ENCODE measurements around the gene SEC24A.

SEC24A gene

GRCh38 chr5:134637116-134637721, 11.4 kb upstream of the SEC24A start:
- Histone ChIP-seq H4K20me1 (ENCODE audit: insufficient read depth, low read length) (no peaks in the 10 kb centered on the region), H3K4me1 (ENCODE audit: low read length) (peaks cover 13% of the 10 kb centered on the region), H3K4me3 (ENCODE audit: low read length) (no peak overlapping the region), H2AFZ (ENCODE audit: low read depth, low read length) (no peak overlapping the region), H3K9ac (ENCODE audit: low read length) (no peak overlapping the region), H3K9me3 (ENCODE audit: insufficient read depth, low read length) (no peaks in the 10 kb centered on the region), H3K36me3 (replicated peaks; ENCODE audit: low read depth, low read length) (no peaks in the 10 kb centered on the region), H3K79me2 (ENCODE audit: low read length) (peaks cover 4% of the 10 kb centered on the region), H3K27ac (ENCODE audit: low read length) (no peak overlapping the region), H3K4me2 (ENCODE audit: low read length) (no peak overlapping the region), H3K27me3 (ENCODE audit: low read depth, low read length) (no peaks in the 10 kb centered on the region)
- TF ChIP-seq EZH2phosphoT487 (IDR thresholded peaks at IDR 0.05; ENCODE audit: low read depth), result no peak
- TF ChIP-seq, protein P1, sequence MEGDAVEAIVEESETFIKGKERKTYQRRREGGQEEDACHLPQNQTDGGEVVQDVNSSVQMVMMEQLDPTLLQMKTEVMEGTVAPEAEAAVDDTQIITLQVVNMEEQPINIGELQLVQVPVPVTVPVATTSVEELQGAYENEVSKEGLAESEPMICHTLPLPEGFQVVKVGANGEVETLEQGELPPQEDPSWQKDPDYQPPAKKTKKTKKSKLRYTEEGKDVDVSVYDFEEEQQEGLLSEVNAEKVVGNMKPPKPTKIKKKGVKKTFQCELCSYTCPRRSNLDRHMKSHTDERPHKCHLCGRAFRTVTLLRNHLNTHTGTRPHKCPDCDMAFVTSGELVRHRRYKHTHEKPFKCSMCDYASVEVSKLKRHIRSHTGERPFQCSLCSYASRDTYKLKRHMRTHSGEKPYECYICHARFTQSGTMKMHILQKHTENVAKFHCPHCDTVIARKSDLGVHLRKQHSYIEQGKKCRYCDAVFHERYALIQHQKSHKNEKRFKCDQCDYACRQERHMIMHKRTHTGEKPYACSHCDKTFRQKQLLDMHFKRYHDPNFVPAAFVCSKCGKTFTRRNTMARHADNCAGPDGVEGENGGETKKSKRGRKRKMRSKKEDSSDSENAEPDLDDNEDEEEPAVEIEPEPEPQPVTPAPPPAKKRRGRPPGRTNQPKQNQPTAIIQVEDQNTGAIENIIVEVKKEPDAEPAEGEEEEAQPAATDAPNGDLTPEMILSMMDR (IDR thresholded peaks at IDR 0.05; ENCODE audit: low read depth, low read length), result no peak

DNA sequence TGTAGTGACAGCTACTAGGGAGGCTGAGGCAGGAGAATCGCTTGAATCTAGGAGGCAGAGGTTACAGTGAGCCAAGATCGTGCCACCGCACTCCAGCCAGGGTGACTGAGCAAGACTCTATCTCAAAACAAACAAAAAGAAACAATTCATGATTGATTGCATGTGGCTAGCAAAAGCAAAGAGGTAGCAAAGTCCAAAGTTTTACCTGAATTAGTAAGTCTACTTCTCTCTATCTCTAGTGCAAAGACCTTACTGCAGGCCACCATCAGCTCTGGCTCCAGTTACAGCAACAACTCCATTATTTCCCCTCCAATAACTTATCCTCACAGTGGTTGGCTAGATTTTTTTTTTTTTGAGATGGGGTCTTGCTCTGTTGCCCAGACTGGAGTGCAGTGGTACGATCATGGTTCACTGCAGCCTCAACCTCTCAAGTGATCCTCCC, 9.8 kb upstream of the SEC24A start:
- Histone ChIP-seq H3K36me3 (replicated peaks; ENCODE audit: low read depth, low read length) (no peaks in the 10 kb centered on the region), H3K27me3 (ENCODE audit: low read depth, low read length) (no peaks in the 10 kb centered on the region), H2AFZ (ENCODE audit: low read depth, low read length) (no peak overlapping the region), H3K9me3 (ENCODE audit: insufficient read depth, low read length) (no peaks in the 10 kb centered on the region), H4K20me1 (ENCODE audit: insufficient read depth, low read length) (no peaks in the 10 kb centered on the region), H3K79me2 (ENCODE audit: low read length) (no peaks in the 10 kb centered on the region), H3K9ac (ENCODE audit: low read length) (no peak overlapping the region), H3K27ac (ENCODE audit: low read length) (no peak overlapping the region), H3K4me1 (ENCODE audit: low read length) (peaks cover 13% of the 10 kb centered on the region), H3K4me3 (ENCODE audit: low read length) (no peak overlapping the region), H3K4me2 (ENCODE audit: low read length) (no peak overlapping the region)
- TF ChIP-seq EZH2phosphoT487 (IDR thresholded peaks at IDR 0.05; ENCODE audit: low read depth), result no peak
- TF ChIP-seq, protein P1 (IDR thresholded peaks at IDR 0.05; ENCODE audit: low read depth, low read length), result no peak

GRCh38 chr5:134642931-134643530, 5.6 kb upstream of the SEC24A start:
- H3K9me3 ChIP-seq (ENCODE audit: insufficient read depth, low read length), result no peaks in the 10 kb centered on the region
- no peaks in the 10 kb centered on the region for H4K20me1 ChIP-seq (ENCODE audit: insufficient read depth, low read length)
- peaks cover 7% of the 10 kb centered on the region for H3K79me2 ChIP-seq (ENCODE audit: low read length)
- H2AFZ ChIP-seq (ENCODE audit: low read depth, low read length), result no peak overlapping the region
- H3K27me3 ChIP-seq (ENCODE audit: low read depth, low read length), result no peaks in the 10 kb centered on the region
- no peaks in the 10 kb centered on the region for H3K36me3 ChIP-seq (replicated peaks; ENCODE audit: low read depth, low read length)
- H3K27ac ChIP-seq (ENCODE audit: low read length), result no peak overlapping the region
- H3K4me3 ChIP-seq (ENCODE audit: low read length), result no peak overlapping the region
- no peak overlapping the region for H3K4me2 ChIP-seq (ENCODE audit: low read length)
- no peak overlapping the region for H3K9ac ChIP-seq (ENCODE audit: low read length)
- TF ChIP-seq, protein P1 (IDR thresholded peaks at IDR 0.05; ENCODE audit: low read depth, low read length), result no peak
- TF ChIP-seq EZH2phosphoT487 (IDR thresholded peaks at IDR 0.05; ENCODE audit: low read depth), result no peak
- H3K4me1 ChIP-seq (ENCODE audit: low read length), result peaks cover 8% of the 10 kb centered on the region

- Histone ChIP-seq H3K9ac (ENCODE audit: low read length) (peak overlapping the region; percentile 99), H4K20me1 (ENCODE audit: insufficient read depth, low read length) (peaks cover 8% of the 10 kb centered on the region), H3K4me3 (ENCODE audit: low read length) (peak overlapping the region; percentile 99), H3K4me1 (ENCODE audit: low read length) (peaks cover 13% of the 10 kb centered on the region), H3K79me2 (ENCODE audit: low read length) (peaks cover 49% of the 10 kb centered on the region), H3K9me3 (ENCODE audit: insufficient read depth, low read length) (no peaks in the 10 kb centered on the region), H3K36me3 (replicated peaks; ENCODE audit: low read depth, low read length) (no peaks in the 10 kb centered on the region), H2AFZ (ENCODE audit: low read depth, low read length) (0 out of 2 replicates have a peak overlapping the region, but pooled peaks have one; percentile 15), H3K27ac (ENCODE audit: low read length) (peak overlapping the region; percentile 100), H3K4me2 (ENCODE audit: low read length) (peak overlapping the region; percentile 89), H3K27me3 (ENCODE audit: low read depth, low read length) (no peaks in the 10 kb centered on the region)
- no peak for TF ChIP-seq EZH2phosphoT487 (IDR thresholded peaks at IDR 0.05; ENCODE audit: low read depth)
- TF ChIP-seq, protein P1 (IDR thresholded peaks at IDR 0.05; ENCODE audit: low read depth, low read length), result no peak
These were observed 698 bp upstream of the SEC24A start for GRCh38 chr5:134647750-134648424.

All from OCI-LY3 (cell line).